ENCODE results near the gene ANO7.

DNA sequence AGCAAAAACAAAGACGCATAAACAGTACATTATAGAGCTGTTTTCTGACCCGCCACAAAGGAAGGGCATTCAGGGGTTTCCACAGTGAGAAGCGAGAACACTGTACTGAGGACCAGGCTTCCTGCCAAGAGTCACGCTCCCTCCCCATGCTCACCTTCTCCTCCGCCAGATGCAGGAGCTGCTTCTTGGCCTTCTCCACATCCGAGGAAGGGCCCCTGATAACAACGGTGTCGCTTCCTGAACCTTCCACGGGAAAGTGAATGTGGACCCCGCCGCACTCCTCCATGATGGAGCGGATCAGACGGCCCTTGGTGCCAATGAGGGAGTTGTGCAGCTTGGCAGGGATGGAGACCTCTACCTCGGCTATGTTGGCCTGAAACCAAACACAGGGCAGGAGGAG is 53.8 kb downstream of the ANO7 start:
- TF ChIP-seq CTCF (conservative IDR thresholded peaks at IDR 0.05; ENCODE audit: low read length): no peak
- TF ChIP-seq EZH2phosphoT487 (IDR thresholded peaks at IDR 0.05; ENCODE audit: borderline replicate concordance, low read depth, low read length): no peak
